ENCODE results near the gene ZSCAN16. TPM values are rescaled to one million over a fixed set of nuclear protein-coding genes. Genes with fewer than 3 reads are reported as not detected.

Gene ZSCAN16
- polyA plus RNA-seq, 2 donors, result 3.7 to 6.3 TPM

DNA sequence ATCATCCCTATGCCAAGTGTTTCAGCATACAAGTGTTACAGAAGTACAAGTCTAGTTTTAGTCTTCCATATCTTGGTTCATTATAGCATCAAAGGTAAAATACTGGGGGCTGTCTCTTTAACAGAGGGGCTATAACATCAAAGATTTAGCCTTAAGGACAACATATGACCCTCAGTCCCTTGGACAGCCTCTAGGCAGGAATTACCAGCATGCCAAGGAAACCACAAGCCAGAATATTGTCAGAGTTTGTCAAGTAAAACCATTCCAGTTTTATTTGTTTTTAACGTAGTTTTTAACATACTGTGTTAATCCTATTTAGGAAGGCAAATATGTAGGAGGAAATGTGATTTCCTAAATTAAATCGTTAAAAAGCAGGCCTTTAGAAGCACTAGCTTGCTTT, 35.8 kb downstream of the ZSCAN16 start:
- H3K4me3 ChIP-seq (ENCODE audit: low read depth in 1 of 2, low read length in 2 of 2), result no peak overlapping the region
- no peak overlapping the region for H3K27ac ChIP-seq (ENCODE audit: low read depth in 2 of 2, low read length in 1 of 2)
- H3K9me3 ChIP-seq (ENCODE audit: control insufficient read depth in 2 of 2, insufficient read depth in 1 of 2, low read depth in 1 of 2, low read length in 1 of 2), result peaks cover 0 to 6% of the 10 kb centered on the region in 2 donors
- H3K36me3 ChIP-seq (ENCODE audit: control insufficient read depth in 2 of 2, insufficient read depth in 2 of 2, low read length in 1 of 2), result no peaks in the 10 kb centered on the region
- 70 to 76% methylated on average over 2 of the region's 2 CpGs for WGBS, 2 donors
- no peaks in the 10 kb centered on the region for H3K27me3 ChIP-seq (ENCODE audit: control insufficient read depth in 1 of 2, insufficient read depth in 2 of 2, low read length in 2 of 2)
- H3K4me1 ChIP-seq (ENCODE audit: control insufficient read depth in 2 of 2, insufficient read depth in 2 of 2, low read length in 1 of 2), result peaks cover 0 to 6% of the 10 kb centered on the region in 2 donors

GRCh38 chr6:28161410-28162079, 37.1 kb downstream of the ZSCAN16 start:
- 9 to 17% methylated on average over 32 of the region's 32 CpGs for WGBS, 2 donors
- peaks cover 0 to 6% of the 10 kb centered on the region in 2 donors for H3K4me1 ChIP-seq (ENCODE audit: control insufficient read depth in 2 of 2, insufficient read depth in 2 of 2, low read length in 1 of 2)
- peak overlapping the region; percentile 52 to 65 for H3K4me3 ChIP-seq (ENCODE audit: low read depth in 1 of 2, low read length in 2 of 2)

GRCh38 chr6:28165563-28165962, 41.2 kb downstream of the ZSCAN16 start:
- 79 to 86% methylated on average over 1 of the region's 1 CpG for WGBS, 2 donors
- H3K9me3 ChIP-seq (ENCODE audit: control insufficient read depth in 2 of 2, insufficient read depth in 1 of 2, low read depth in 1 of 2, low read length in 1 of 2), result peaks cover 0 to 6% of the 10 kb centered on the region in 2 donors
- peaks cover 0 to 6% of the 10 kb centered on the region in 2 donors for H3K4me1 ChIP-seq (ENCODE audit: control insufficient read depth in 2 of 2, insufficient read depth in 2 of 2, low read length in 1 of 2)
- H3K27me3 ChIP-seq (ENCODE audit: control insufficient read depth in 1 of 2, insufficient read depth in 2 of 2, low read length in 2 of 2), result no peaks in the 10 kb centered on the region
- H3K36me3 ChIP-seq (ENCODE audit: control insufficient read depth in 2 of 2, insufficient read depth in 2 of 2, low read length in 1 of 2), result no peaks in the 10 kb centered on the region
- no peak overlapping the region for H3K4me3 ChIP-seq (ENCODE audit: low read depth in 1 of 2, low read length in 2 of 2)
- no peak overlapping the region for H3K27ac ChIP-seq (ENCODE audit: low read depth in 2 of 2, low read length in 1 of 2)

More at GRCh38 chr6:28161410-28162079, 37.1 kb downstream of the ZSCAN16 start:
- H3K27me3 ChIP-seq (ENCODE audit: control insufficient read depth in 1 of 2, insufficient read depth in 2 of 2, low read length in 2 of 2), result no peaks in the 10 kb centered on the region
- peaks cover 0 to 6% of the 10 kb centered on the region in 2 donors for H3K9me3 ChIP-seq (ENCODE audit: control insufficient read depth in 2 of 2, insufficient read depth in 1 of 2, low read depth in 1 of 2, low read length in 1 of 2)
- no peaks in the 10 kb centered on the region for H3K36me3 ChIP-seq (ENCODE audit: control insufficient read depth in 2 of 2, insufficient read depth in 2 of 2, low read length in 1 of 2)
- H3K27ac ChIP-seq (ENCODE audit: low read depth in 2 of 2, low read length in 1 of 2), result peak overlapping the region in 1 of 2 donors; percentile 46

- Histone ChIP-seq H3K36me3 (ENCODE audit: control insufficient read depth in 2 of 2, insufficient read depth in 2 of 2, low read length in 1 of 2) (no peaks in the 10 kb centered on the region), H3K9me3 (ENCODE audit: control insufficient read depth in 2 of 2, insufficient read depth in 1 of 2, low read depth in 1 of 2, low read length in 1 of 2) (no peaks in the 10 kb centered on the region), H3K27ac (ENCODE audit: low read depth in 2 of 2, low read length in 1 of 2) (no peak overlapping the region), H3K4me1 (ENCODE audit: control insufficient read depth in 2 of 2, insufficient read depth in 2 of 2, low read length in 1 of 2) (no peaks in the 10 kb centered on the region), H3K4me3 (ENCODE audit: low read depth in 1 of 2, low read length in 2 of 2) (no peak overlapping the region), H3K27me3 (ENCODE audit: control insufficient read depth in 1 of 2, insufficient read depth in 2 of 2, low read length in 2 of 2) (no peaks in the 10 kb centered on the region)
- 75 to 80% methylated on average over 4 of the region's 4 CpGs for WGBS, 2 donors
These were observed 42.7 kb downstream of the ZSCAN16 start for GRCh38 chr6:28167068-28167467.

DNA sequence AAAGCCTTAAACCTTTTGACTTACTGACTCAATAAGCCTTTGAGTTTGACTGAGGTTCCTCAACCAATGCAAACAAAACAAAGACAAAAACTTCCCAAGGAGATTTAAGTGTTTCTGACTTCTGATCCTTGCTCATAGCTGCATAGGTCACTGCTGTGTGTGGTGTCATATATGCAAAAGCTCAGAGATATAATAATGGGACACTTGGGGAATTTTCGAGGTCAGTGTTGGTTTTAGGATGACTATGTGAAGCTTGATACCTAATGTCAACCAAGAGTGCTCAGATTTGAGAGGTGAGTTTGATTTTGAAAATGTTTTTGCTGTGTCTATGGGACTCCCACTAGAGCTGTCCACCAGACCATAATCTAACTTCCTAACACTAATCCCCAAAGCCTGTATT, 43.5 kb downstream of the ZSCAN16 start:
- H3K9me3 ChIP-seq (ENCODE audit: control insufficient read depth in 2 of 2, insufficient read depth in 1 of 2, low read depth in 1 of 2, low read length in 1 of 2), result no peaks in the 10 kb centered on the region
- 64 to 68% methylated on average over 1 of the region's 1 CpG for WGBS, 2 donors
- no peak overlapping the region for H3K4me3 ChIP-seq (ENCODE audit: low read depth in 1 of 2, low read length in 2 of 2)
- H3K27me3 ChIP-seq (ENCODE audit: control insufficient read depth in 1 of 2, insufficient read depth in 2 of 2, low read length in 2 of 2), result no peaks in the 10 kb centered on the region
- H3K4me1 ChIP-seq (ENCODE audit: control insufficient read depth in 2 of 2, insufficient read depth in 2 of 2, low read length in 1 of 2), result no peaks in the 10 kb centered on the region
- H3K36me3 ChIP-seq (ENCODE audit: control insufficient read depth in 2 of 2, insufficient read depth in 2 of 2, low read length in 1 of 2), result no peaks in the 10 kb centered on the region
- no peak overlapping the region for H3K27ac ChIP-seq (ENCODE audit: low read depth in 2 of 2, low read length in 1 of 2)

- H3K27me3 ChIP-seq (ENCODE audit: control insufficient read depth in 1 of 2, insufficient read depth in 2 of 2, low read length in 2 of 2), result peaks cover 0 to 3% of the 10 kb centered on the region in 2 donors
- no peaks in the 10 kb centered on the region for H3K9me3 ChIP-seq (ENCODE audit: control insufficient read depth in 2 of 2, insufficient read depth in 1 of 2, low read depth in 1 of 2, low read length in 1 of 2)
- no peaks in the 10 kb centered on the region for H3K36me3 ChIP-seq (ENCODE audit: control insufficient read depth in 2 of 2, insufficient read depth in 2 of 2, low read length in 1 of 2)
- WGBS, 2 donors, result 49 to 68% methylated on average over 2 of the region's 2 CpGs
- H3K4me3 ChIP-seq (ENCODE audit: low read depth in 1 of 2, low read length in 2 of 2), result no peak overlapping the region
- H3K27ac ChIP-seq (ENCODE audit: low read depth in 2 of 2, low read length in 1 of 2), result no peak overlapping the region
- no peaks in the 10 kb centered on the region for H3K4me1 ChIP-seq (ENCODE audit: control insufficient read depth in 2 of 2, insufficient read depth in 2 of 2, low read length in 1 of 2)
These were observed 46.9 kb downstream of the ZSCAN16 start for GRCh38 chr6:28171271-28171670.

GRCh38 chr6:28172006-28172405, 47.6 kb downstream of the ZSCAN16 start:
- no peak overlapping the region for H3K4me3 ChIP-seq (ENCODE audit: low read depth in 1 of 2, low read length in 2 of 2)
- 90 to 96% methylated on average over 2 of the region's 2 CpGs for WGBS, 2 donors
- H3K9me3 ChIP-seq (ENCODE audit: control insufficient read depth in 2 of 2, insufficient read depth in 1 of 2, low read depth in 1 of 2, low read length in 1 of 2), result no peaks in the 10 kb centered on the region
- no peak overlapping the region for H3K27ac ChIP-seq (ENCODE audit: low read depth in 2 of 2, low read length in 1 of 2)
- H3K27me3 ChIP-seq (ENCODE audit: control insufficient read depth in 1 of 2, insufficient read depth in 2 of 2, low read length in 2 of 2), result peaks cover 0 to 3% of the 10 kb centered on the region in 2 donors
- H3K4me1 ChIP-seq (ENCODE audit: control insufficient read depth in 2 of 2, insufficient read depth in 2 of 2, low read length in 1 of 2), result no peaks in the 10 kb centered on the region
- H3K36me3 ChIP-seq (ENCODE audit: control insufficient read depth in 2 of 2, insufficient read depth in 2 of 2, low read length in 1 of 2), result no peaks in the 10 kb centered on the region

DNA sequence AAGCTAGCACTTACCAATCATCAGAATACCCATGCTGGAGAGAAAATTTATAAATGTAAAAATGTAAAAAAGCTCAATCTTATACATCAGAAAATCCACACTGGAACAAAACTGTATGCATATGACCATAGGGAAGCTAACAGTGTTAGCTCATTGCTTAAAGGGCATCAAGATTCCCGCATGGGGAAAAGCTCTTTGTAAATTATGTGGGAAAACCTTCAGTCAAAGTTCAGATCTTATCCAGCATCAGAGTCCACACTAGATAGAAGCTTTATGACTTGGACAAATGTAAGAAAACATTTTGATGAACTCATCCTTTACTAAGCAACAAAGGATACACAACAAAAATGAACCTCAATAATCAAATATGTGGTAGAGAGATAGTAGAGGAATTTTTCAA, 52.0 kb downstream of the ZSCAN16 start:
- Histone ChIP-seq H3K36me3 (ENCODE audit: control insufficient read depth in 2 of 2, insufficient read depth in 2 of 2, low read length in 1 of 2) (no peaks in the 10 kb centered on the region), H3K27me3 (ENCODE audit: control insufficient read depth in 1 of 2, insufficient read depth in 2 of 2, low read length in 2 of 2) (peaks cover 0 to 3% of the 10 kb centered on the region in 2 donors), H3K27ac (ENCODE audit: low read depth in 2 of 2, low read length in 1 of 2) (no peak overlapping the region), H3K9me3 (ENCODE audit: control insufficient read depth in 2 of 2, insufficient read depth in 1 of 2, low read depth in 1 of 2, low read length in 1 of 2) (no peaks in the 10 kb centered on the region), H3K4me1 (ENCODE audit: control insufficient read depth in 2 of 2, insufficient read depth in 2 of 2, low read length in 1 of 2) (no peaks in the 10 kb centered on the region), H3K4me3 (ENCODE audit: low read depth in 1 of 2, low read length in 2 of 2) (no peak overlapping the region)
- 95 to 100% methylated on average over 1 of the region's 1 CpG for WGBS, 2 donors
